ENCODE results near the gene PPP1R9B. TPM values are rescaled to one million over a fixed set of nuclear protein-coding genes. Genes with fewer than 3 reads are reported as not detected.

The PPP1R9B gene, protein sequence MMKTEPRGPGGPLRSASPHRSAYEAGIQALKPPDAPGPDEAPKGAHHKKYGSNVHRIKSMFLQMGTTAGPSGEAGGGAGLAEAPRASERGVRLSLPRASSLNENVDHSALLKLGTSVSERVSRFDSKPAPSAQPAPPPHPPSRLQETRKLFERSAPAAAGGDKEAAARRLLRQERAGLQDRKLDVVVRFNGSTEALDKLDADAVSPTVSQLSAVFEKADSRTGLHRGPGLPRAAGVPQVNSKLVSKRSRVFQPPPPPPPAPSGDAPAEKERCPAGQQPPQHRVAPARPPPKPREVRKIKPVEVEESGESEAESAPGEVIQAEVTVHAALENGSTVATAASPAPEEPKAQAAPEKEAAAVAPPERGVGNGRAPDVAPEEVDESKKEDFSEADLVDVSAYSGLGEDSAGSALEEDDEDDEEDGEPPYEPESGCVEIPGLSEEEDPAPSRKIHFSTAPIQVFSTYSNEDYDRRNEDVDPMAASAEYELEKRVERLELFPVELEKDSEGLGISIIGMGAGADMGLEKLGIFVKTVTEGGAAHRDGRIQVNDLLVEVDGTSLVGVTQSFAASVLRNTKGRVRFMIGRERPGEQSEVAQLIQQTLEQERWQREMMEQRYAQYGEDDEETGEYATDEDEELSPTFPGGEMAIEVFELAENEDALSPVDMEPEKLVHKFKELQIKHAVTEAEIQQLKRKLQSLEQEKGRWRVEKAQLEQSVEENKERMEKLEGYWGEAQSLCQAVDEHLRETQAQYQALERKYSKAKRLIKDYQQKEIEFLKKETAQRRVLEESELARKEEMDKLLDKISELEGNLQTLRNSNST
- polyA plus RNA-seq (2013, experiment 1 of 2; ENCODE audit: insufficient read length), result 75.9 TPM
- polyA plus RNA-seq (2013, experiment 2 of 2; ENCODE audit: insufficient read length), result 66.2 TPM

- DNase-seq, result no peak
These were observed at the start of gene PPP1R9B for GRCh38 chr17:50150354-50151040. PPP1R9B (minus strand) TSS chr17:50150677; CDS start chr17:50150513, 164 bp downstream.

DNA sequence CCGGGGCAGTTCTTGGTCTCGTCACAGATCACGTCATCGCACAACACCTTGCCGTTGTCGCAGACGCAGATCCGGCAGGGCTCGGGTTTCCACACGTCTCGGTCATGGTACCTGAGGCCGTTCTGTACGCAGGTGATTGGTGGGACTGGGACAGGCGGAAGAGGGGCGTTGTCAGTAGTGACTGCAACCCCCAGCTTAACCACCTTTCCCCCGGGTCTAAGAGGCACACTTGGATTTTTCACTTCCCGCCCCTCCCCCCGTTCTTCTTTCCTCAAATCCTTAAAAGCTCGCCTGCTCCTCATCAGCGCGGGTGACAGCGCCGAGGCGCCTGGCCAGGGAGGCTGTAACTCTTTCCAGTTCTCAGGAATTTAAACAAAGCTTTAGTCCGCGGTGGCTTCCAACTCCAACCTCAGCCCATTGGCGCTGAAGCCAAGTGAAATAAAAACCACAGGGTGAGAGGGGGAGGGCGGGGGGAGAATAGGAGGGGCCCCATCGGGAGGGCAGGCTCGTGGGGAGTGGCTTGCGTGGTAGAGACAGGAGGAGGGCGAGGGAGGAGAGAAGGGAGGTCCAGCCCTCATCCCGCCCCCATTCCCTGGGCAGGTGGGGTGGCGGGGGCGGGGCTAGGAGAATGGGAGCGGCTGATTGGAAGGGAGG is 49.5 kb upstream of the PPP1R9B start:
- peak; percentile 94 for DNase-seq

- DNase-seq, result peak; percentile 68
These were observed 48.8 kb upstream of the PPP1R9B start for GRCh38 chr17:50199211-50199802.

GRCh38 chr17:50198026-50198669 is 47.7 kb upstream of the PPP1R9B start:
- peak; percentile 77 for DNase-seq

- peak; percentile 96 for DNase-seq
These were observed 46.3 kb upstream of the PPP1R9B start for GRCh38 chr17:50196826-50197225.

DNA sequence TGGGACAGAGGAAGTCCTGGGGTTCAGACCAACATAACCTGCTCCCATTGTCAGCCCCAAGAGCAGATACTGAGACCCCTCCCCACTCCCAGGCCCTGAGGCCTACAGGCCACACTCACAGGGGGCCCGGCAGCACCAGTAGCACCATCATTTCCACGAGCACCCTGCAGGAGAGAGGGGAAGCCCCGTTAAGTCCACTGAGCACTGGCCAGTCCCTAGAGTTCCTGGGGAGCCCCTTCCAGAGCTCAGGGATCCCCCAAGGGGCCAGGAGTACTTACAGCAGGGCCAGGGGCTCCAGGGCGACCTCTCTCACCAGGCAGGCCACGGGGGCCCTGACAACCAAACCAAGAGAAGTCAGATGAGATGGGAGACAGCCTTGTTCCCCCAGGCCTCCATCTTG is 45.6 kb upstream of the PPP1R9B start:
- DNase-seq, result peak; percentile 66

- peak; percentile 89 for DNase-seq
These were observed 44.7 kb upstream of the PPP1R9B start for GRCh38 chr17:50194934-50195865.

- DNase-seq, result peak; percentile 72
These were observed 43.9 kb upstream of the PPP1R9B start for GRCh38 chr17:50194140-50194933.

DNA sequence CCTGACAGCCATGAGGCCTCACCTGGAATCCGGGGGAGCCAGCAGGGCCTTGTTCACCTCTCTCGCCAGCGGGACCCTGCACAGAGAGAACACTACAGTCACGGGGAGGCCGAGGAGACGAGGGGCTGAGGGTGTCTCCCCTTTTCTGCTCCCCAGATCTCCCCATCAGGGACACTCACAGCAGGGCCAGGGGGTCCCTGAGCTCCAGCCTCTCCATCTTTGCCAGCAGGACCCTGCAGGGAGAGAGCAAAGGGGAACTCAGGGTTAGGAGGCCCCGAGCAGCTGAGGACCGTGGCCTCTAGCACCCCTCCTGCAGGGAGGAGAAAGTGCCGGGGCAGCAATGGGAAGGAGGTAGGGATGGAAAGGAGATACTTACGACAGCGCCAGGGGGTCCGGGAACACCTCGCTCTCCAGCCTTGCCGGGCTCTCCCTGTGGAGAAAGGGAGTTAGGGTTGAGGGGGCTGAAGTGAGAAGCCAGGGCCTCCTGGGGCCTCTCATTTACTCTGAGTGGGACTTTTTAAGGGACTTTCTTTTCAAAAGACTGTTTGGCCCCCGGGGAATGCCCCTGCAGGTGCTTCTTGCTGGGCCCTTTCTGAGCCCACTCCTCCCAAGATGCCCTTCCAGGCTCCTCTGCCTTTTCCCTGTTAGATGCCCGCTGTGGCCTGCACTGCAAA is 42.3 kb upstream of the PPP1R9B start:
- peak; percentile 75 for DNase-seq

DNA sequence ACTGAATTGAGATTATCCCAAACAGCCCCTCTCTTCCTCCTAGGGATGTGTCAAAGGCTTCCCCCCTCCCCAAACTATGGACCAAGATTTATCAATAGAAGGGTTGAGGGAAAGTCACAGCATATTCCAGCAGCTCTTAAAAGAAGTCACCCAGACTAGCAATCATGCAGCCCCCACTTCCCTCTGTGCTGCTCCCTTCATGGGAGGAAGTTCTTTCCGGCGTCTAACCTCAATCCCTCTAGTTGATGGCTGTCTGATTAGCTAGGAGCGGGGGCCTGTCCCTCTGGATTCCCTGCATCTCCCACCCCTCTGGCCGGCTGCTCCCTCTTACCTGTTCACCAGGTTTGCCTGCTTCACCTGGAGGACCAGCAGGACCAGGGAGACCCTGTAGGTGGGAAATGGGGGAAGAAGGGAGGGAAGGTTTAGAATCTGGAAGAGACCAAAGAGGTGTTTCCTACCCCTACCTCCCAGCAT is 41.7 kb upstream of the PPP1R9B start:
- no peak for DNase-seq

GRCh38 chr17:50191359-50192143 is 41.1 kb upstream of the PPP1R9B start:
- DNase-seq, result peak; percentile 89

DNA sequence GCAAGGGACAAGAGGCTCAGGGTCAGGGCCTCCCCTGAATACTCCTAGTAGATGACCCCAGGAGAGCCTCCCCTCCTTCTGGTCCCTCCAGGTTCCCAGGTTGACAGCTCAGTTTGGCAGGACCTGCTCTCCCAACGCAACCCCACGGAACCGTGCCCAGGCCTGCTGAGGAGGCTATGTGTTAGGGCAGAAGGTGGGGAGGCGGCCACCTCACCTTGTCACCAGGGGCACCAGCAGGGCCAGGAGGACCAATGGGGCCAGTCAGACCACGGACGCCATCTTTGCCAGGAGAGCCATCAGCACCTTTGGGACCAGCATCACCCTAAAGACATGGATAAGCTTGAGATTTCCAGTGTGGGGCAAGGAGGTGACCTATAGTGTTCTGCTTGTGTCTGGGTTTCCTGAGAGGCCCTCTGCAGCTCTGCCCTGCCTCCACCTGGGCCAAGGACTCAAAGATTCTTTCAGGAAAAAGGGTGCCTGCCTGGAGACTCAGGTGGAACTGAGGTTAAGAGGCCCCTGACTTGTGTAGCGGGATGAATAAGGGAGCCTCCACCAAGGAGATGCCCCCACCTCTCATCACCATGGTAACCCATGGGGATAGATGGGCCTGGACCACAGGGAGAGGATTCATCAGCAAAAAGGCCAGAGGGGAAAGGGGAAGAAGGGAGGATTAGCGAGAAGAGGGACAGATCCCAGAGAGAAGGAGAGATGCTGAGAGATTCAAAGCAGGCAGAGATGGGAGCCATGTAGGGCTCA is 40.3 kb upstream of the PPP1R9B start:
- DNase-seq, result peak; percentile 90

- no peak for DNase-seq
These were observed 39.8 kb upstream of the PPP1R9B start for GRCh38 chr17:50190293-50190602.

- peak; percentile 89 for DNase-seq
These were observed 39.2 kb upstream of the PPP1R9B start for GRCh38 chr17:50189550-50190292.

DNA sequence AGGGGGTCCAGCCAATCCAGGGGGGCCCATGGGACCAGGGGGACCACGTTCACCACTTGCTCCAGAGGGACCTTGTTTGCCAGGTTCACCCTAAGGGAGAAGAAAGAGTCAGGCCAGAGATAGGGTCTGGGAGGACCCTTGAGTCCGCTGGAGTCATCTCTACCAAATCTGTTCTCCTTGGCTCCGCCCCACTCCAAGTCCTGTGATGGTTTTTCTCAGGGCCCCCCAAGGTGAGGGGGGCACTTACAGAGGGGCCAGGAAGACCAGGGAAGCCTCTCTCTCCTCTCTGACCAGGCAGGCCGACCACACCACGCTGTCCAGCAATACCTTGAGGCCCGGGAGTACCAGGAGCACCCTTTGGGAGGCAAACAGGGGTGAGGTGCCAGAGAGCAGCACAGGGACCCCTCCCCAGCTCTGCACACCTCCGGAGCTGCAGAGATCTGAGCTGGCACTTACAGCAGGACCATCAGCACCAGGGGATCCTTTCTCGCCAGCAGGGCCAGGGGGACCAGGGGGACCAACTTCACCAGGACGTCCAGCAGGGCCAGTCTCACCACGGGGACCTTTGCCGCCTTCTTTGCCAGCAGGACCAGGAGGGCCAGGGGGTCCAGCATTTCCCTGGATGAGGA is 38.6 kb upstream of the PPP1R9B start:
- peak; percentile 86 for DNase-seq

DNA sequence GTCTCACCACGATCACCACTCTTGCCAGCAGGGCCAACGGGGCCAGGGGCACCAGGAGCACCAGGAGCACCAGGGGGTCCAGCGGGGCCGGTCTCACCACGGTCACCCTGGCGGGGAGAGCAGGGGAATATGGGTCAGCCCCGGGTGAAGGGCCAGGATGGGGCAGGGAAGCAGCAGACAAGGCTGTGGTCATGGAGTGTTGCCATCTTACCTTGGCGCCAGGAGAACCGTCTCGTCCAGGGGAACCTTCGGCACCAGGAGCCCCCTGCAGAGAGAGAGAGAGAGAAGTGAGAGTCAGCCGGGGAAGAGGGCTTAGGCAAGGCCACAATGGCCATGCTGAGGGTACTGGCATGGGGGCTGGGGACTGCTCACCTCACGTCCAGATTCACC is 38.0 kb upstream of the PPP1R9B start:
- no peak for DNase-seq
